HG03354 (cell line): ENCODE data around the gene FAM219A.

Experiments used
- ATAC-seq: cut with Tn5 transposase; IDR thresholded peaks from one replicate; pipeline ENCODE4 v1.9.1; 2021; ENCODE audit warnings: mild to moderate bottlenecking; ENCODE audit not compliant: unreplicated experiment, poor library complexity, severe bottlenecking

The FAM219A gene, protein sequence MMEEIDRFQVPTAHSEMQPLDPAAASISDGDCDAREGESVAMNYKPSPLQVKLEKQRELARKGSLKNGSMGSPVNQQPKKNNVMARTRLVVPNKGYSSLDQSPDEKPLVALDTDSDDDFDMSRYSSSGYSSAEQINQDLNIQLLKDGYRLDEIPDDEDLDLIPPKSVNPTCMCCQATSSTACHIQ

DNA sequence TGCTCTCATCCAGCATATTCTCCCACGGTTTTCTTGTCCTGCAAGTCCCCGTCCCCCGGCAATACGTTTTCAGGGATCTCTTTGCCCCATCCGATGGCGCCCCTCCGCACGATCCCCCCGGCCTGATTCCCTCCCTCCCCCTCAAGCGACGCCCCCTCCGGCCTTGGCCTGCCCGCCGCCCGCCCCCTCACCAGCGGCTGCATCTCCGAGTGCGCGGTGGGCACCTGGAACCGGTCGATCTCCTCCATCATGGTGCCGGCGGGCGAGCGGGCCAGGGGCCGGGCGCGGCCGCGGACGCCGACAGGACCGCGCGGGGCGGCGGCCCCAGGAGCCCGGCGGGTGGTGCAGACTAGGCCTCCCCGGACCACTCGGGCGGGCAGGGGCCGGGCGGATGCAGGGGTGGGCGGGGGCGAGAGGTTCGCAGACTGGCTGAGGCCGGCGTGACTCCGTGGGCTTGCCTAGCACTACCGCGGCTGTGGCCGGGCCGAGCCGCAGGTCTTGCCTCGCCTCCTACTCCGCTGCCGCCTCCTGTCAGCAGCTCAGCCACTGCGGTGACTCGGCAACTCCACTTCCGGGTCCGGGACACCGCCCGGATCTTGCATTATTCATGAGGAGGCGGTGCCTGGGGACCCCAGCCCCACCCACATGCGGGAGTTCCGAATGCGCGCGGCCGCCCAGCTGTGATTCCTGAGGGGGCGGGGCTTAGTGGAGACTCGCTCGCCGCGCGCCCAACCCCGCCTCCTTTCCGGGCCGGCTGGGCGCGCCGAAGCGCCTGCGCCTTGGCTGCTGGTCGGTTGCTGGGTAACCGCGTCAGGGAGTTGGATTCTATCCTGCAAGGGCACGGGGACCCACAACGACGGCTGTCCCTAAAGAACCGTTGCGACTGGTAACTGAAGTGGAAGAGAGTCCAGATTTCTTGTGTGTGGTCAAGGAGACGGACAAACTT is at the start of gene FAM219A, which contains the start of gene DNAI1:
Gene FAM219A, minus strand, starts transcription at position 558 of the 946 bp plus-strand sequence. Its CDS starts 307 bp downstream, at position 251.
Gene DNAI1, plus strand, starts transcription at position 793 of the 946 bp plus-strand sequence. CDS start 201 bp downstream, outside the sequence.
- peak; percentile 99 for ATAC-seq

DNA sequence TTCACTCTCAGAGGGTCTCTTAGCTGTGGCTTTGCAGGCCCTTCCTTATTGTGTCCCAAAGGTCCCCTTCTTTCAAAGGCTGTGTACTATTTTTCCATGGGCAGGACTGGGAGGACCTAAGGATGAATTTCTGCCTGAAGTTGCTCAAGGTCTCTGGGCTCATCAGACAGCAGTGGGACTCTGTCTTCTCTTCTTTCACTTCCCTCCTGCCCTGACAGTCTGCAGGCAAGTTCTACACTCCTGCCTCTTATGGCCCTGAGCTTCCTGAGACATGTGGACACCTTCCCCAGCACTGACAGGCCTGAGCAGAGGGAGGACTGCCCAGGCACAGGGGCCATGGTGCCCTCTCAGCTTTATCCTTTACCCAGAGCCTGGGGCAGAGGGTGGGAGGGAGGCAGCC is 49.6 kb upstream of the FAM219A start:
- no peak for ATAC-seq

DNA sequence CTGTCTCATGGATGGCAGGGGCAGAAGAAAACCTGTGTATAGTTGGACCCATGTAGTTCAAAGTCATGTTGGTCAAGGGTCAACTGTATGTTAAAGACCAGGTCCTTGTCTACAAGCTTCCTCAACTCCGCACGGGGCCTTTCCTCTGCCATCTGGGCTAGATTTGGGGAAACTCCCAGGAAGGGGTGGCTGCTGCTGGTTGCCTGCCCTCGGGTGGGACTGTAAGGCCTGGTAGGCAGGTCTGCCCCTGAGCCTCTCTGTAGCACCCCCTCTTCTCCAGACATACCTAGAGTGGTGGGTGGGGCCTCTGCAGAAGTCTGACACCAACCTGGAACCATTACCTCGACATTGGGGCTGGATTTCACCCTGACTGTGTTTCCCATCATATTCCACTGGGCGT is 49.2 kb upstream of the FAM219A start:
- ATAC-seq, result no peak

DNA sequence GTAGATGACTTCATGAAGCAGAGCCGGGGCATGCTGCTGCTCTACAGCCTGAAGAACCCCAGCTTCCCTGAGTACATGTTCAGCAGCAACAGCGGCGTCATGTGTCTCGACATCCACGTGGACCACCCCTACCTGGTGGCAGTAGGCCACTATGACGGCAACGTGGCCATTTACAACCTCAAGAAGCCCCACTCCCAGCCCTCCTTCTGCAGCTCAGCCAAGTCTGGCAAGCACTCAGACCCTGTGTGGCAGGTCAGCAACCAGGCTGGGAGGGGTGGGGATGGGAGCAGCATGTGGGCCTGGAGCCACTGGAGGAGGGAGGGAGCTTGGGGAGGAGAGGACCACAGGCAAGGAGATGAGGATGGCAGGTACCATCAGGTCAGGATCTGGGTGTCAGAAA is 48.3 kb upstream of the FAM219A start:
- ATAC-seq, result no peak

DNA sequence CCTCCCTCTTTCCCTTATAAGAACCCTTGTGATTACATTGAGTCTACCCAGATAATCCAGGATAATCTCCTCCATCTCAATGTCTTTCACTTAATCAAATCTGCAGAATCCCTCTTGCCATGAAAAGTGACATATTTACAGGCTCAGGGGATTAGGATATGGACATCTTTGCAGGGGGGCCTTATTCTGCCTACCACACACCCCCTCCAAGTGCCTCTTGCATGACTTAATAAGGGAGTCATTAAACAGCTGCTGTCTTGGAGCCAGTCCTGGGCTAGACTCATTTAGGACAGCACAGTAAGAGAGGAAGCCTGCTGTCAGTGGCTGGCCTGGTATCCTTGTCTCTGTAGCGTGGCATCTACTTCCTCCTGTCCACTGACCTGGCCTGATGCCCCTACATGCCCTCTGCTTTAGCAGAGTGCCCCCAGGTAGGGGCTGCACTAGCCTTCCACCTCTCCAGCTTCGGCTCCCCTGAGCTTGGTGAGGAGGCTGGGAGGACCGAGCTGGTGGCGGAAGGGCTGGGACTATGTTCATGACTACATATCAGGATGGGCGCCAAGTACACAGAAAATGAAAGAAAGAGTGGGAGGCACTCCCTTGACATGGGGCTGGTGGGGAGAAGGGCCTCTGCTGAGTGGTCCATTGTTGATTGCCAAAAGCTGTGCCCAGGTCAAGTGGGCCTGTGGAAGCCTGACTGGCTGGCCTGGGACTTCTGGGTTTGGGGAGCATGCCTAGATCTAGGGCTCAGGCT is 47.2 kb upstream of the FAM219A start:
- ATAC-seq, result no peak

DNA sequence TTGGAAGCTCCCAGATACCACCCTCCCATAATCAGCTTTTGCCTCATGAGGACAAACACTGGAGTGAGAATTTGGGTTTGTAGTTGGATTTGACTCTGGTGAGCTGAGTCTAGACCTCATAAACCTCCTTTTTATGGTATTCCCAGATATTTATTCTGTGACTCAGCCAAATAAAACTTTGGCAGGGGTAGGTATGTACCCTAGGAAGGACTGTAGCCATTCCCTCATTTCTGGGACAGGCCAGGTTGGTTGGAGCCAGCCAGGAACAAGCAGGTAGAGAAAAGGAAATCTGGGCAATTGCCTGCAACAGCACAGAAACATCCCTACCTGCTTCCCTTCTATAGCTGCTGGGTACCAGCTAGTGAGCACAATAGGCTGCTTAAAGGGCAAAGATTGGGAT is 45.0 kb upstream of the FAM219A start:
- ATAC-seq, result no peak

DNA sequence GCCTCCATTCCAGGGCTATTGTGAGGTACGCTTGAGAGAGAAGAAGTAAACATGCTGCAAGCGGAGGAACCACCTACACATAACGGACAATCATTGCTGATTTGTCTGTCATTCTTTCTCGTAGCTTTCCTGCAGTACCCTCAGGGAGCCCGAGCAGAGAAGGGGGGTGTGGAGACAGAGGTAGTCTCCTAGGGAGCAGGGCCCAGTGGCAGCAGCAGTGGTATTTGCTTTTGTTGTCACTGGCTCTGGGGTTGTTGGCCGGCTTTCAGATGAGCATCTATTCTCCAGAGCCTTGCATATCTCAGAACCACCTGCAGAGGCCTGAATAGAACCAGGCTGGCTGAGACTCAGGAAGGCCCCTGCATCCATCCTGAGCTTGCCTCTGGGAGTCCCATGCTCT is 44.5 kb upstream of the FAM219A start:
- ATAC-seq, result no peak

DNA sequence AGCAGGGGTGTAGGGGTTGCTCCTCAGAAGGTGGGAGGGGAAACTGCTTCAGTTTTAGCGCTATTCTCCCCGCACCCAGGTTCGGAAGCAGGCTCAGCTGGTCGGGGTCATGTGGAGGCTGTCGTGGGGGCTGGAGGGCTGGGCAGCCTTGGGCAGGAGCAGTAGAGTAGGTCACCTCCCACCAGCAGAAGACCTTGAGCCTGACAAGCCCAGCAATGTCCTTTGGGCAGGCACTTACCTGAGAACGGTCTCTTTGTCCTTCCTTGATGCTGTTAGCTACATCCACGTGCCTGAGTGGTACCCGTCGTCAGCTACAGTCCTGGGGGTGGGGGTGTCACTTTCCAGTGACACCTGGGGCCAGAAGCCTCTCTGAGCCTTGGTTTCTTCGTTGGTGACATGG is 44.1 kb upstream of the FAM219A start:
- no peak for ATAC-seq

DNA sequence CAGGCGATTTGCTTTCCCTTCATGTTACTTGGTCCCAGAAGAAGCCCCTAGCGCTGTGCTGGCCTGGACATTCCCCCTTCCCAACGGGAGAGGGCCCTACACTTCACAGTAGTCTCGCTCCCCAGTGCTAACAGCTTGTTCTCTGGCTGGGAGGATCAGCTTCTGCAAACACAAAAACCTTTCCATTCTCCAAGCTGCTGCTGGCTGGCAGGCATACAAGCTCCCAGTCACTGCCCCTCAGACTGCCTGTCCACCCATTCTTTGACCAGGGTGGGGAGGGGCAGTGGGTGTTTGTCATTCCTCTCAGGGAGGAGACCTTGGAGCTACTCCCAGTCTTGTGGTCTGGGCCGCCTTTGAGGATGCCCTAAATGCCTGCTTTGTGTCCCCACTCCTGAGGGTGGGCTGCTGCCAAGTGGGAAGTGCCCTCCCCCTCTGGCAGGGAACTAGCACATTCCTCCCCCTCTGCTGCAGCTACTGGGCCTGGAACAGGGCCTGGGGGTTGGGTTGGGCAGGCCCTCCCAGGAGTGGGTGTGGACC is 43.6 kb upstream of the FAM219A start:
- no peak for ATAC-seq

DNA sequence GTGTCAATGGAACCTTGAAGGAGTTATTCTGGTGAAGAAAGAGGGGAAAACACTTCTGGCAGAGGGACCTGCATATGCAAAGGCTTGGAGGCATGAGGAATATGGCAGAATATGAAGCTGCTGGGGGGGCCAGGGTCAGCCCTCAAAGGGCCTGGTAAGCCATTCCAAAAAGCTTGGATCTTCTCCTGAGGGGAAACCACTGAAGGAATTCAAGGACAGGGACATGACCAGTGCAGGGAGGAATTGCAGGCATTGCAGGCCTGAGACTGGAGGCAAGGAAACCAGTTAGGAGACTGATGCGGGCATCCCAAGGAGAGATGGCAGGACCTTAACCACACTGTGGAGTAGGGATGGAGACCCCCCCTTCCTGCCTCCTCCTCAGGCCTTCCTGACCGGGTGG is 43.0 kb upstream of the FAM219A start:
- no peak for ATAC-seq

DNA sequence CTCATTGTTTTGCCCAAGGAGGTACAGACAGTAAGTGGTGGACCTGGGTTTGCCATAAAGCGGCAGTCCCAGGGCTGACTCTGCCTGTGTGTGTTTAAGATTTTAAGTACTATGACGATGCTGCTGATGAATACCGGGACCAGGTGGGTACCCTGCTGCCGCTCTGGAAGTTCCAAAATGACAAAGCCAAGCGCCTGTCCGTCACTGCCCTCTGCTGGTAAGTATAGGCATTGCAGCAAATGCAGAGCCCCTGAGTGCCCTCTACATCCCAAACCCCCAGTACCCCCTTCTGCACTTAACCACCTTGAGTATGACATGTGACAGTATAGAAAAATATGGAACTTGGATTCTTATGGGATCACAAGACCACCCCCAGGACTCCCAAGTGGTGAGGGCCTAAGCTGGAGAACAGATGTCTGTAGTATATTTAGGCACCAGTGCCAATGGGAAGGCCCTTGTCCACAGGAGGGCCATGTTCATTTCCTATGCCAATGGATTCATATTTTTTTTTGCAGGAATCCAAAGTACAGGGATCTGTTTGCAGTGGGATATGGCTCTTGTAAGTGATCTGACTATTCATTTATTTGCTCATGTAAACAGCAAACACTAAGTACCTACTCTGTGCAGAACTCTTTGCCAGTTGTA is 42.4 kb upstream of the FAM219A start:
- ATAC-seq, result no peak

DNA sequence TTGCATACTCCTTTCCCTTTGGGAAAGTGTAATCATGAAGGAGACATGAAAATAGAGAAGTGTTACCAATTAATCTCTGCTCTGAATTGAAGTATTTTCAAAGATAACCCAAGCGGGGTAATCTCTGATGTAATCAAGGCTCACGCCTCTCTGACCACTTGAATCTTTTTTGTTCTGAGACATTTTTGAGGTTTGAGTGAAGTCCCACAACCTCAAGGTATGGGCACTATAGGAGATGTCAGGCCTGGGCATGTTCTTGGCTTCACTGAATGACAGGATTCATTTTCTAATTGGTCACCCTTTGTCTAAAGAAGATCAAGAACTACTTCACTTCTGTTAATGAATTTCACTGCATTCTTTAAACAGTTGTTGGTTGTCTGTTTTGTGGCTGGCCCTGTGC is 40.7 kb upstream of the FAM219A start:
- no peak for ATAC-seq

DNA sequence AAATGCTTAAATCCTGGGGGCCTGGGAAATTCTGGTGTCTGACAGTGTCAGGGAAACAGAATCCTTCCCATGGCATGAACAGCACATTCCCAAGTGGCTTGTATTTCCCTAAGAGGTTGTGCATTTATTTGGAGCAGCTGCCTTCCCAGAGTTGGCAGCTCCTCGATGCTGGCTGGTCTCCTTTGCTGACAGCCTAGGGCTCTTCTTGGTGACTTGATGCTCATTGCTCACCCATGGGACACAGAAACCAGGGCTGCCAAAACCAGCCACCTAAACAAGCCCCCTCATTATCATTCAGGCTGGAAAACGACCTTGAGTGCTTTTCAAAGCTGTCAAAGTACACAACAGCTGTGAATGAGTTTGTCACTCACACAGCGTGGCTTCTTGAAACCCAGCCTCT is 40.2 kb upstream of the FAM219A start:
- ATAC-seq, result no peak

DNA sequence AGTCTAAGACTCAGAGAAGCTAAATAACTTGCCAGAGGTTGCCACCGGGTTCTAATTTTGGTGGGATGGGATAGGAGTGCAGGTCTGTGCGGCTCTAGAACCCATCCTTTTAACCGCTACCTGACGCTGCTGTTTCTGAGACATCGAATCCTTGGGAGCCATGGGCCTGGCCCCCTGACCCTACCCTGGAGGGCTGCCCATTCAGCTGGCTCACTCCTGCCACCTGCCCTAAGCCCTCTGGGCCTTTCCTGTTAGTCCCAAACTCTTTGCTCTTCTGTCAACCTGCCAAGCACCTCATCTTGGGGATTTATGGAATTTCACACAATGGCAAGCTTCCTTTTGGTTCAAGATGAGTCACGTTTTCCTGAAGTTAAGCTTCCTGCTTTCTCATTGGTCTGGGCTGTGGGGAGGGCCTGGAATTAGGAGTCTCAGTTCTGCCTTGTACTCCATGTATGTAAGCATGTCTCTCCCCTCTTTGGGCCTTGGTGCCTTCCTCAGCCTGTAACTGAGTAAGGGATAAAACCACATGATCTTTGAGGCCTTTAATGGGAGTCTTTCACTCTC is 37.9 kb upstream of the FAM219A start:
- no peak for ATAC-seq

DNA sequence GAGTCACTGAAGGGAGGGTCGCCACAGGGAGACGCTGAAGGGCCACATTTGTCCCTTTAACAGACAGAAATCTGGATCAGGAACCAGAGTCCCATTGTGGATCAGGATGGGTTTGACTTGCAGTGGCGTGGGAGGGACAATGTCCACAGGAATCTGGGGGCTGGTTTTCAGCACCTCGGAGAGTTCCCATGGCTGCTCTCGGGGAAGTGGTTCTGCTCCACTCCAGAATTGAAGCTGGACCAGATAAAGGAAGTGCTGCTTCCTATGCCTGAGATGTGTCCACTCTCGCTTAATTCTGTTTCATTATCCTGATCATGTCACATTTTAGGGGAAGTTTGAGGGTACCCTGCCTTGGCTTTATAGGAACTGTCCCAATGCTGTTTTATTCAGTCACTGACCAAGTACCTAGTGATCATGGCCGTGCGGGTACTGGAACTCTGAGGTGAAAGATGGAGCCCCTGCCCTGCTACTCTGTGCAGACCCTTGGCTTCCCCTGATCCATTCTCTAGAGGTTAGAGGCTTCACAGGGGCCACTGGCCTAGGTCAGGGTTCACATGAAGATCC is 35.7 kb upstream of the FAM219A start:
- no peak for ATAC-seq

DNA sequence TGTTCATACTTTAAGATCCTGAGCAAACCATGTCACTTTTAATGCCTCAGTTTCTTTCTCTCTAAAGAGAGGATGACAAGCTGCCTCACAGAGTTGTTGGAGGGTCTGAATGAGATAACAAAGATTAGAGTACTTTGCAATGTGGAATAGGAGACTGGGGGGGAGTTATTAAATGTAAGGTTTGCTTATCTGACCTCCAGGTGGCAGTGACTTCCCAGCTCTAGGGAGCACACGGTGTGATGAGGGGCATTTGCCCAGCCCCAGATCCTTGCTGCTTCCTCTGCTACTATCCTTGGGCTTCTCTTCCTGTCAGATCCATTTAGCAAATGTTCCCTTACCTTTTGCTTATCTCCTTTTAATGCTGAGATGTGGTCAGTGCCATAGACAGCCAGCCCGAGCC is 33.7 kb upstream of the FAM219A start:
- ATAC-seq, result no peak

DNA sequence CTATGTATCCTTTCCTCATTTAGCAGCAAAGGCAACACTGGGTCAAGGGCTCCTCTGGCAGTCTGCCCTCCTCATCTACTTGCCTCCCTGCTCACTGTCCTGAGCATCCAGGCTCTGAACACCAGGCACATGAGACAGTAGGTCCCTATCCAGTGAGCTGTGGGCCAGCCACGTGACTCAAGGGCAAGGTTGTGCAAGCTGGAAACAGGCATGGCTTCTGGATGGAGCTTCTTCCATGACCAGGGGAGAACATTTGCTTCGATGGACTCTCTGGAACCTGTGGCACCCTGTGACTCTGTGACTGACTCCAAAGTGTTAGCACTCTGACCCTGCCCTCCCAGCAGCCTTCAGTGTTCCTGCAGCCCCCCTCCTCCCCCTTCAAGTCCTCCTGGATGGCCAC is 33.2 kb upstream of the FAM219A start:
- ATAC-seq, result no peak

DNA sequence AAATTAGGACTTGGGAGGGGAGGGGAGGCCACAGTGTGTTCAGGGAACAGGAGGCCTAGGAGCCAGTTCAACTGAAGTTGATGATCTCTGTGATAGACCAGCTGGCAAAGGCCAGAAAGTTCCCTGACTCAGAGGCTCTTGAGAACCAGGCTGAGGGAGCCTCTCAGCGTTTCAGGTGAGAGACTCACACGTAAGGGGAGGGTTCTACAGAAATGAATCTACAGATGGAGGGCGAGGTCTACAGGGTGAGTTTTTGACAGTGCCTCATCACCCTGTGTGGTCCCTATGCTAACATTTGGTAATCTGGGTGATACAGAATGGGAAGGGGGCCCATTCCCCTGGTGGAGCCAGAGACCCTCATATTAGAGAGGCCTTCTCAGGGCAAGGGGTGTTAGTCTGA is 32.4 kb upstream of the FAM219A start:
- ATAC-seq, result no peak

DNA sequence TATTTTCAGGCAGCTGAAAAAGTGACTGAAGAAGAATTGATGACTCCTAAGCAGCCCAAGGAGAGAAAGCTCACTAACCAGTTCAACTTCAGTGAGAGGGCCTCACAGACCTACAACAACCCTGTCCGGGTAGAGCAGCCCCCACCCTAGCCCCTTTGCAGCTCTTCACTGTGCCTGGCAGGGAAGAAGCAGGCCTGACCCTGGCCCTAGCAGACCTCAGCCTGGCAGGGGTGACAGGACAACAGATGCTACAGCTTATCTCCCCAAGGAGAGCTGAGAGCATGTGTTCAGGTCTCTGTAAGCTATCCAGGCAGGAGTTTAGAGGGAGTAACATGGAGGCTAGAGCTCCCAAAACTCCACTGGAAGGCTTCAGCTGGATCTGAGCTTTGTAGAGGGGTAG is 32.0 kb upstream of the FAM219A start:
- ATAC-seq, result no peak
